GM12892 (cell line): ENCODE data around the gene SHLD1.

Experiments used
- POLR2A ChIP-seq: IDR thresholded peaks from 2 replicates; pipeline ENCODE4 v1.6.1; 2011; ENCODE audit warnings: low read depth, low read length, control low read depth
- TAF1 ChIP-seq: IDR thresholded peaks from 2 replicates; pipeline ENCODE4 v1.6.1; 2011; ENCODE audit warnings: low read depth, mild to moderate bottlenecking, control low read depth, low read length, borderline replicate concordance

GRCh38 chr20:5784735-5785134 lies 34.5 kb downstream of the SHLD1 start:
- TF ChIP-seq TAF1 (no peak), POLR2A (no peak)
